MCF 10A (cell line): ENCODE measurements around the gene MAML2. TPM values are rescaled to one million over a fixed set of nuclear protein-coding genes. Genes with fewer than 3 reads are reported as not detected.

Experiments used
- BruUV-seq: library from RNA; stranded (reverse); fragments of 400-500 nt; replicated peaks from 2 replicates; lab custom pipeline; 2021; lab: Mats Ljungman, UMichigan
- CTCF ChIA-PET: fragments of 300-600 bp; sonication (Branson Sonifier 250); formaldehyde crosslinking; extraction: SDS; loops from one replicate; lab custom pipeline; 2021; ENCODE audit warnings: antibody characterized with exemption, inconsistent platforms; lab: Yijun Ruan, JAX
- POLR2A ChIA-PET: fragments of 300-600, 350-650 bp; sonication (Branson Sonifier 250); formaldehyde crosslinking; extraction: SDS; loops from one replicate; lab custom pipeline; 2020; ENCODE audit warnings: antibody characterized with exemption, inconsistent platforms; lab: Yijun Ruan, JAX
- DNase-seq: peaks from one replicate; pipeline ENCODE4 v3.0.0-alpha.2; 2018; ENCODE audit not compliant: unreplicated experiment
- H3K27ac Mint-ChIP-seq: one replicate; pipeline ENCODE4 v1.8.0; 2022; ENCODE audit warnings: mild to moderate bottlenecking, low read depth, mixed read lengths; ENCODE audit not compliant: unreplicated experiment
- H3K27me3 Mint-ChIP-seq: one replicate; pipeline ENCODE4 v1.8.0; 2022; ENCODE audit warnings: mixed read lengths; ENCODE audit not compliant: insufficient read depth, unreplicated experiment
- H3K36me3 Mint-ChIP-seq: one replicate; pipeline ENCODE4 v1.8.0; 2022; ENCODE audit warnings: mild to moderate bottlenecking, moderate library complexity, mixed read lengths; ENCODE audit not compliant: insufficient read depth, unreplicated experiment
- H3K4me1 Mint-ChIP-seq: one replicate; pipeline ENCODE4 v1.8.0; 2022; ENCODE audit warnings: mixed read lengths; ENCODE audit not compliant: insufficient read depth, unreplicated experiment
- H3K4me3 Mint-ChIP-seq: one replicate; pipeline ENCODE4 v1.8.0; 2022; ENCODE audit warnings: mild to moderate bottlenecking, moderate library complexity, mixed read lengths; ENCODE audit not compliant: unreplicated experiment
- H3K9me3 Mint-ChIP-seq: one replicate; pipeline ENCODE4 v1.8.0; 2022; ENCODE audit warnings: mixed read lengths; ENCODE audit not compliant: unreplicated experiment
- intact Hi-C: fragments of 100-400 bp; cut with micrococcal nuclease; formaldehyde crosslinking; loops from 2 replicates; pipeline ENCODE4 v1.14.1; 2022
- total RNA-seq: library from RNA; stranded (reverse); gene quantifications from 2 replicates; pipeline ENCODE4 v1.2.3, GENCODE V29; 2022
- TF ChIP-seq, protein P1 (sequence below): fragments of 200-600 bp; IDR thresholded peaks from one replicate; pipeline ENCODE4 v1.8.0; 2022; ENCODE audit warnings: antibody characterized with exemption, mild to moderate bottlenecking; ENCODE audit not compliant: unreplicated experiment

The MAML2 gene
- total RNA-seq, 1 experiment from 2014 or later, result 8.6 TPM

DNA sequence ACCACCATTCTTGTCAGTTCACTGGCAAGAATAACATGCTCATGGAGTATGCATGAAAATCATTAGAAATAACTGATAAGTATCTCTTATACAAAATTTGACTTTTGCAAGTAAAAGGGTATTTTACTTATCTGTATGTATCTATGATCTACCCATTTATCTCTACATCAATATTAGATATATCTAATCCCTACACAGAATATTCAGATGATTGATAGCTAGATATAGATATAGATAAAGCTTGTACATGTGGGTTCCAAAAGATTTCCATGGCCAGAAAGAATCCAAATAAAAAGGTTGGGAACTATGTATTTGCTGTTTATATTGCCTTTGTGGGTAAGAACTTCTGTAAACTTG is 185.5 kb downstream of the MAML2 start:
- Mint-ChIP-seq H3K36me3 (no peaks in the 10 kb centered on the region), H3K27ac (peak overlapping the region; percentile 88), H3K9me3 (no peaks in the 10 kb centered on the region), H3K4me3 (no peak overlapping the region), H3K4me1 (peaks cover 29% of the 10 kb centered on the region), H3K27me3 (no peaks in the 10 kb centered on the region)
- CTCF ChIA-PET, result interaction anchor here (0.5 kb wide), 2 partner anchors 102 to 306 kb away, joined by 3 read pairs; no protein-coding TSS in a partner anchor
- intact Hi-C loops, result no loop called here
- BruUV-seq, result no TSS peak
- TF ChIP-seq, protein P1, sequence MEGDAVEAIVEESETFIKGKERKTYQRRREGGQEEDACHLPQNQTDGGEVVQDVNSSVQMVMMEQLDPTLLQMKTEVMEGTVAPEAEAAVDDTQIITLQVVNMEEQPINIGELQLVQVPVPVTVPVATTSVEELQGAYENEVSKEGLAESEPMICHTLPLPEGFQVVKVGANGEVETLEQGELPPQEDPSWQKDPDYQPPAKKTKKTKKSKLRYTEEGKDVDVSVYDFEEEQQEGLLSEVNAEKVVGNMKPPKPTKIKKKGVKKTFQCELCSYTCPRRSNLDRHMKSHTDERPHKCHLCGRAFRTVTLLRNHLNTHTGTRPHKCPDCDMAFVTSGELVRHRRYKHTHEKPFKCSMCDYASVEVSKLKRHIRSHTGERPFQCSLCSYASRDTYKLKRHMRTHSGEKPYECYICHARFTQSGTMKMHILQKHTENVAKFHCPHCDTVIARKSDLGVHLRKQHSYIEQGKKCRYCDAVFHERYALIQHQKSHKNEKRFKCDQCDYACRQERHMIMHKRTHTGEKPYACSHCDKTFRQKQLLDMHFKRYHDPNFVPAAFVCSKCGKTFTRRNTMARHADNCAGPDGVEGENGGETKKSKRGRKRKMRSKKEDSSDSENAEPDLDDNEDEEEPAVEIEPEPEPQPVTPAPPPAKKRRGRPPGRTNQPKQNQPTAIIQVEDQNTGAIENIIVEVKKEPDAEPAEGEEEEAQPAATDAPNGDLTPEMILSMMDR, result no peak
- POLR2A ChIA-PET, result interaction anchor here (1.0 to 1.3 kb wide), 2 partner anchors 11 to 186 kb away, joined by 3 to 5 read pairs; partner anchors contain the start of gene MAML2
- no peak for DNase-seq

DNA sequence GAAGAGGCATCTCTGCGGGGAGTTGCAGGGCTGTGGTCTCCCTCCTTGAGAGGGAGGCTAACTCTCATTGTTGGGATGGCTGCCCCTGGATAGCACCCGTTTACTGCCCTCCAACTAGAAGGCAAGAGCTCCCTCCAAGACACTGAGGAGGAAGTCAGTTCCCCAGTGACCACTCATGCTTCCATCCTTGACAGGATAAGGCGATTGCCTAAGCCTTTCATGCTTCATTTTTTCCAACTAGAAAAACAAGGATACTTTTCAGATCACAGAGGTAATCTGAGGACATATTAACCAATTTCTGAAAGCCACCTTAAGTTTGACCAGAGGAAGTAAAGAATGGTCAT is 186.6 kb downstream of the MAML2 start:
- BruUV-seq, result TSS peak; percentile 39
- H3K4me1 Mint-ChIP-seq, result peaks cover 29% of the 10 kb centered on the region
- peak overlapping the region; percentile 51 for H3K4me3 Mint-ChIP-seq
- H3K27me3 Mint-ChIP-seq, result no peaks in the 10 kb centered on the region
- DNase-seq, result no peak
- CTCF ChIA-PET, result interaction anchor here (0.9 to 3.1 kb wide), 7 partner anchors 13 to 103 kb away, joined by 3 to 14 read pairs (median 4); no protein-coding TSS in a partner anchor
- intact Hi-C loops, result loop anchor here (1.0 kb wide), 1 partner anchor 187 kb away; the partner anchor contains the start of gene MAML2
- no peaks in the 10 kb centered on the region for H3K9me3 Mint-ChIP-seq
- no peaks in the 10 kb centered on the region for H3K36me3 Mint-ChIP-seq
- TF ChIP-seq, protein P1, result no peak
- peak overlapping the region; percentile 88 for H3K27ac Mint-ChIP-seq
- POLR2A ChIA-PET, result interaction anchor here (0.9 to 1.5 kb wide), 4 partner anchors 10 to 50 kb away, joined by 3 to 13 read pairs (median 6); no protein-coding TSS in a partner anchor

DNA sequence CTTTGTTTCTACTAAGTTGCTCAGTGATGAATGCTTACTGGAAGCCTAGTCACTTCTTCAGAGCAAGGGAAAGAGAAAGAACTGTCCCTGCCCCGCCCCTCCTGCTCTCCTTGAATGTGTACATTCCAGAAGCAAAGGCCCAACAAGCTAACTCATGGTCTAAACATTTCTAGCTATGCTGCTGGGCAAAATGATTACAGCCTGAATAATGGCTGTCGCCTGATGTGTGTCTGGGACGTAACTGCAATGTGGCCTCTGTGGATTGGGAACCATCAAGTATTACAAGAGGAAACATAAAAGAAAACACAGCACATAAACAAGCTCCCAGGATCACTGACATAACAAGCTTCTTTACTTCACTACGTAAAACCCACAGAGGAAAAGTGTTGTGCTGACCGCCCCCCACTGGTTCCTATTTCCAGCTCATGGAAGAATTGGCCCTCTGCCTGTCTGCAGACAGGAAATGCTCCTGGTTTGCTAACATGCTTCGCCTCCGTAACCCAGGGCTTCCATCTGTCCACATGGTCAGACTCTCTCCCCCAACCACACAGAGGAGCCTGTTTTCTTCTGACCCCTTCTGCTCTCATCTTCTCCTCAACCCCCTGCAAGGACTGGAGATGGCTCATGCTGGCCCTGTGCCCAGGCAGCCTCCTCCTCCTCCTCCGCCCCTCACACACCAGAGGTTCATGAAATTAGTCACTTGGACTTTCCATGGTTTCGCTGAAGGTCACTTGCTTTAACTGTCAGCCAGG is 187.2 kb downstream of the MAML2 start:
- no peaks in the 10 kb centered on the region for H3K27me3 Mint-ChIP-seq
- H3K36me3 Mint-ChIP-seq, result no peaks in the 10 kb centered on the region
- intact Hi-C loops, result loop anchor here (1.0 kb wide), 1 partner anchor 187 kb away; the partner anchor contains the start of gene MAML2
- H3K4me3 Mint-ChIP-seq, result peak overlapping the region; percentile 51
- ChIA-PET CTCF (interaction anchor here (0.7 to 3.1 kb wide), 15 partner anchors 12 to 102 kb away, joined by 3 to 14 read pairs (median 3); no protein-coding TSS in a partner anchor), POLR2A (interaction anchor here (0.7 to 2.0 kb wide), 11 partner anchors 10 to 124 kb away, joined by 3 to 13 read pairs (median 5); no protein-coding TSS in a partner anchor)
- H3K27ac Mint-ChIP-seq, result peak overlapping the region; percentile 88
- H3K9me3 Mint-ChIP-seq, result no peaks in the 10 kb centered on the region
- BruUV-seq, result no TSS peak
- DNase-seq, result peak; percentile 93
- H3K4me1 Mint-ChIP-seq, result peaks cover 29% of the 10 kb centered on the region
- TF ChIP-seq, protein P1, result peak; percentile 28

- Mint-ChIP-seq H3K4me3 (peak overlapping the region; percentile 8), H3K27ac (peak overlapping the region; percentile 88)
Observed at GRCh38 chr11:96154802-96155520, 188.0 kb downstream of the MAML2 start.

More at GRCh38 chr11:96154802-96155520, 188.0 kb downstream of the MAML2 start:
- Mint-ChIP-seq H3K36me3 (no peaks in the 10 kb centered on the region), H3K4me1 (peaks cover 29% of the 10 kb centered on the region), H3K9me3 (no peaks in the 10 kb centered on the region), H3K27me3 (no peaks in the 10 kb centered on the region)
- TSS peak; percentile 20 for BruUV-seq
- POLR2A ChIA-PET, result interaction anchor here (0.9 to 2.0 kb wide), 9 partner anchors 9 to 125 kb away, joined by 3 to 13 read pairs (median 5); no protein-coding TSS in a partner anchor
- TF ChIP-seq, protein P1, result no peak
- CTCF ChIA-PET, result interaction anchor here (0.7 to 3.1 kb wide), 13 partner anchors 8 to 101 kb away, joined by 3 to 14 read pairs (median 3); no protein-coding TSS in a partner anchor
- intact Hi-C loops, result no loop called here
- DNase-seq, result peak; percentile 26
